Activated CD4-positive, alpha-beta memory T cell treated with anti-CD3 and anti-CD28 coated beads, Interleukin-2, amount 10 ng/mL, durations not matched to agents 7 days and 5 days (primary cell): Measurements from ENCODE around the gene SS18L1. TPM values are rescaled to one million over a fixed set of nuclear protein-coding genes. Genes with fewer than 3 reads are reported as not detected.

ENCODE experiments used
- CTCF ChIA-PET: fragments of 350-600 bp; sonication (Branson Sonifier 250); formaldehyde crosslinking; loops from one replicate; lab custom pipeline; 2021; ENCODE audit warnings: antibody characterized with exemption, inconsistent platforms; lab: Charles Lee
- POLR2A ChIA-PET: fragments of 350-600 bp; sonication (Branson Sonifier 250); formaldehyde crosslinking; loops from one replicate; lab custom pipeline; 2021; ENCODE audit warnings: antibody characterized with exemption; lab: Charles Lee
- DNase-seq: peaks from one replicate; pipeline ENCODE4 v3.0.0-alpha.2; 2020
- H3K27ac Mint-ChIP-seq: one replicate; pipeline ENCODE4 v1.8.0; 2021; ENCODE audit warnings: mild to moderate bottlenecking, mixed read lengths
- H3K27me3 Mint-ChIP-seq: one replicate; pipeline ENCODE4 v1.8.0; 2021; ENCODE audit warnings: mixed read lengths
- H3K36me3 Mint-ChIP-seq: one replicate; pipeline ENCODE4 v1.8.0; 2021; ENCODE audit warnings: low read depth, mixed read lengths
- H3K4me1 Mint-ChIP-seq: one replicate; pipeline ENCODE4 v1.8.0; 2021; ENCODE audit warnings: mixed read lengths
- H3K4me3 Mint-ChIP-seq: one replicate; pipeline ENCODE4 v1.8.0; 2021; ENCODE audit warnings: mild to moderate bottlenecking, mixed read lengths
- H3K9me3 Mint-ChIP-seq: one replicate; pipeline ENCODE4 v1.8.0; 2021; ENCODE audit warnings: mixed read lengths
- total RNA-seq, 2 experiments: library from RNA; stranded (reverse); gene quantifications; one replicate each; pipeline ENCODE4 v1.2.3, GENCODE V29; 2021

The SS18L1 gene
- total RNA-seq, 2 experiments from 2014 or later = 15.1 to 16.7 TPM

GRCh38 chr20:62223571-62223970 lies 80.0 kb downstream of the SS18L1 start:
- ChIA-PET CTCF (no interaction called here), POLR2A (no interaction called here)
- Mint-ChIP-seq H3K4me1 (peaks cover 1% of the 10 kb centered on the region), H3K27ac (no peak overlapping the region), H3K4me3 (no peak overlapping the region), H3K27me3 (peaks cover 22% of the 10 kb centered on the region), H3K9me3 (no peaks in the 10 kb centered on the region), H3K36me3 (no peaks in the 10 kb centered on the region)
- no peak for DNase-seq

- Mint-ChIP-seq H3K36me3 (no peaks in the 10 kb centered on the region), H3K27ac (no peak overlapping the region), H3K4me1 (peaks cover 1% of the 10 kb centered on the region), H3K9me3 (no peaks in the 10 kb centered on the region), H3K27me3 (peaks cover 15% of the 10 kb centered on the region), H3K4me3 (no peak overlapping the region)
- POLR2A ChIA-PET = no interaction called here
- CTCF ChIA-PET = no interaction called here
- no peak for DNase-seq
Observed at GRCh38 chr20:62224113-62224855, 80.7 kb downstream of the SS18L1 start.

- no peak for DNase-seq
- Mint-ChIP-seq H3K27ac (no peak overlapping the region), H3K36me3 (no peaks in the 10 kb centered on the region), H3K4me3 (no peak overlapping the region), H3K27me3 (peaks cover 14% of the 10 kb centered on the region), H3K9me3 (no peaks in the 10 kb centered on the region), H3K4me1 (peaks cover 1% of the 10 kb centered on the region)
- ChIA-PET POLR2A (no interaction called here), CTCF (no interaction called here)
Observed at GRCh38 chr20:62225026-62225425, 81.5 kb downstream of the SS18L1 start.

DNA sequence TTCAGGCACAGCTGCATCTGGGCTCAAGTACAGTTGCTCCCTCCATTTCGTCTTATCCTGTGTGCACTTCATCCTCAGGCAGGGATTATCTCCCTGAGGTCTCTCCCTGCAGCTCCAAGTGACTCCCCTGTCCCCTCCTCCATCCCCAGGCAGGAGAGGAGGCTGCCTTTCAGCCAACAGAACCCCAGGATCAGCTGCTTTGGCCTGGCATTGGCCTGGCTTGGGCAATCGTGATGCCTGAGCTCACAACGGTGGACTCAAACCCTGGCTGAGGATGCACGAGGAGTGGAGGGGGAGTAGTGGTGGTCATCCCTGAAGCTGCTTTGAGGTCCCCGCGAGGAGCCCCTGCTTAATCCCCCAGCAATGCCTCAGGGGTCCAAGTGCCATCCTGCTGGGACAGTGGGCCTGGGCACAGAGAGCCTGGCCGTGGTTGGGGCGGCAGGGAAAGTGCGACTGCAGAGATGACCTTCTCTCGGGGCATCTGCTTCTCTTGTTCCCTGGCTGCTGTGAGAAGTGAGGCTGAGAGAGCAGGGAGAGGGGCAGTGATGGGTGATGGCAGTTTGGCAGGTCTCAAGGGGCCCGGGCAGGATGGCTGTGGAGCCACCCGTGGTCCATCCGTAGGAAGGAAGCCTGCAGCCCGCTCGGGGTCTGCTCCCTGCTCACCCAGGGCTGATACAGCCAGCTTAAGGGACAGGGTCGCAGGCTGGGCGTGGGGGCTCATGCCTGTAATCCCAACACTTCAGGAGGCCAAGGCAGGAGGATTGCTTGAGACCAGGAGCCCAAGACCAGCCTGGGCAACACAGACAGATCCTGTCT lies 82.5 kb downstream of the SS18L1 start:
- CTCF ChIA-PET = no interaction called here
- no peak overlapping the region for H3K4me3 Mint-ChIP-seq
- peaks cover 9% of the 10 kb centered on the region for H3K27me3 Mint-ChIP-seq
- DNase-seq = no peak
- peaks cover under 1% of the 10 kb centered on the region for H3K4me1 Mint-ChIP-seq
- POLR2A ChIA-PET = no interaction called here
- no peak overlapping the region for H3K27ac Mint-ChIP-seq
- no peaks in the 10 kb centered on the region for H3K36me3 Mint-ChIP-seq
- H3K9me3 Mint-ChIP-seq = no peaks in the 10 kb centered on the region

GRCh38 chr20:62226707-62227590 lies 83.4 kb downstream of the SS18L1 start:
- Mint-ChIP-seq H3K27me3 (peaks cover 3% of the 10 kb centered on the region), H3K4me3 (no peak overlapping the region), H3K4me1 (no peaks in the 10 kb centered on the region), H3K36me3 (no peaks in the 10 kb centered on the region), H3K9me3 (no peaks in the 10 kb centered on the region), H3K27ac (no peak overlapping the region)
- ChIA-PET CTCF (no interaction called here), POLR2A (no interaction called here)
- DNase-seq = no peak

- Mint-ChIP-seq H3K27ac (no peak overlapping the region), H3K4me1 (no peaks in the 10 kb centered on the region), H3K36me3 (no peaks in the 10 kb centered on the region), H3K4me3 (no peak overlapping the region), H3K9me3 (no peaks in the 10 kb centered on the region), H3K27me3 (peaks cover 3% of the 10 kb centered on the region)
- no peak for DNase-seq
- ChIA-PET POLR2A (no interaction called here), CTCF (no interaction called here)
Observed at GRCh38 chr20:62227591-62227976, 84.0 kb downstream of the SS18L1 start.

GRCh38 chr20:62227977-62228958 lies 84.7 kb downstream of the SS18L1 start:
- Mint-ChIP-seq H3K36me3 (no peaks in the 10 kb centered on the region), H3K27ac (no peak overlapping the region), H3K9me3 (no peaks in the 10 kb centered on the region), H3K4me3 (no peak overlapping the region), H3K27me3 (peaks cover 1% of the 10 kb centered on the region), H3K4me1 (no peaks in the 10 kb centered on the region)
- ChIA-PET CTCF (no interaction called here), POLR2A (no interaction called here)
- DNase-seq = no peak

DNA sequence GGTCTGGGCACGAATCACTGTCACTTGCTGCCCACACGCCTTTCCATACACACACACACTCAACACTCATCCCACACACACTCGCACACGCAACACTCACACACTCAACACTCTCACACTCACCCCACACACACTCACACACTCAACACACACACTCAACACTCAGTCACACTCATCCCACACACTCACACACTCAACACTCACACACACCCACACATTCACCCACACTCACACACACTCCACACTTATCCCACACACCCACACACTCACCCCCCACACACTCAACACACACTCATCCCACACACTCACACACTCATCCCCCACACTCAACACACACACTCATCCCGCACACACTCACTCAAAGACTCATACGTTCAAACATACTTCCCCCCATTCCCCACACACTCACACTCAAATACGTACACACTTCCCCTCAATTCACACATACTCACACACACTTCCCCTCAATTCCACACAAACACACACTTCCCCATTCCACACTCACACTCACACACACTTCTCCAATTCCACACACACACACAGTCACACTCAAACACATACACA lies 85.5 kb downstream of the SS18L1 start:
- POLR2A ChIA-PET = no interaction called here
- peaks cover 1% of the 10 kb centered on the region for H3K27me3 Mint-ChIP-seq
- no peak overlapping the region for H3K4me3 Mint-ChIP-seq
- no peak overlapping the region for H3K27ac Mint-ChIP-seq
- H3K4me1 Mint-ChIP-seq = no peaks in the 10 kb centered on the region
- H3K9me3 Mint-ChIP-seq = no peaks in the 10 kb centered on the region
- CTCF ChIA-PET = no interaction called here
- DNase-seq = no peak
- H3K36me3 Mint-ChIP-seq = no peaks in the 10 kb centered on the region

DNA sequence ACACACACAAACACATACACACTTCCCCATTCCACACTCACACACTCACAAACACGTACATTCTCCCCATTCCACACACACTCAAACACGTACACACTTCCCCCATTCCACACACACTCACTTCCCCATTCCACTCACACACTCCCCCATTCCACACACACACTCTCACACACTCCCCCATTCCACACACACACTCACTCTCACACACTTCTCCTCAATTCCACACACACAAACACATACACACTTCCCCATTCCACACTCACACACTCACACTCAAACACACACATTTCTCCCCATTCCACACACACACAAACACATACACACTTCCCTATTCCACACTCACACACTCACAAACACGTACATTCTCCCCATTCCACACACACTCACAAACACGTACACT lies 86.1 kb downstream of the SS18L1 start:
- no peaks in the 10 kb centered on the region for H3K4me1 Mint-ChIP-seq
- peaks cover 1% of the 10 kb centered on the region for H3K27me3 Mint-ChIP-seq
- POLR2A ChIA-PET = no interaction called here
- H3K27ac Mint-ChIP-seq = no peak overlapping the region
- no peak for DNase-seq
- H3K36me3 Mint-ChIP-seq = no peaks in the 10 kb centered on the region
- H3K9me3 Mint-ChIP-seq = no peaks in the 10 kb centered on the region
- CTCF ChIA-PET = no interaction called here
- H3K4me3 Mint-ChIP-seq = no peak overlapping the region

DNA sequence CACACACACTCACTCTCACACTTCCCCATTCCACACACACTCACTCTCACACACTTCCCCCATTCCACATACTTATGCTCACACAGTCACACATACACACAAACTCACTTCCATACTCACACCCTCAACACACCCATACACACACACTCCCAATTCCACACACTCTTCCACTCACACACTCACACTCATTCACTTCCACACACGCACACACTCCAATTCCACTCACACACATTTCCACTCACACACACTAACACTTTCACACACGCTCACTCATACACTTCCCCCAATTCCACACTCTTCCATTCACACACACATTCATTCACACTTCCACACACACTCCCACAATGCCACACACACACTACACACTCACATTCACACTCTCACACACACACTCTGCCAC lies 86.7 kb downstream of the SS18L1 start:
- Mint-ChIP-seq H3K27me3 (peaks cover 1% of the 10 kb centered on the region), H3K27ac (no peak overlapping the region), H3K36me3 (no peaks in the 10 kb centered on the region), H3K9me3 (no peaks in the 10 kb centered on the region), H3K4me1 (no peaks in the 10 kb centered on the region), H3K4me3 (no peak overlapping the region)
- POLR2A ChIA-PET = no interaction called here
- CTCF ChIA-PET = no interaction called here
- no peak for DNase-seq

- POLR2A ChIA-PET = no interaction called here
- H3K27me3 Mint-ChIP-seq = peaks cover 1% of the 10 kb centered on the region
- no peak for DNase-seq
- H3K36me3 Mint-ChIP-seq = no peaks in the 10 kb centered on the region
- H3K27ac Mint-ChIP-seq = no peak overlapping the region
- CTCF ChIA-PET = no interaction called here
- no peaks in the 10 kb centered on the region for H3K9me3 Mint-ChIP-seq
- no peak overlapping the region for H3K4me3 Mint-ChIP-seq
- H3K4me1 Mint-ChIP-seq = no peaks in the 10 kb centered on the region
Observed at GRCh38 chr20:62230696-62231095, 87.1 kb downstream of the SS18L1 start.

DNA sequence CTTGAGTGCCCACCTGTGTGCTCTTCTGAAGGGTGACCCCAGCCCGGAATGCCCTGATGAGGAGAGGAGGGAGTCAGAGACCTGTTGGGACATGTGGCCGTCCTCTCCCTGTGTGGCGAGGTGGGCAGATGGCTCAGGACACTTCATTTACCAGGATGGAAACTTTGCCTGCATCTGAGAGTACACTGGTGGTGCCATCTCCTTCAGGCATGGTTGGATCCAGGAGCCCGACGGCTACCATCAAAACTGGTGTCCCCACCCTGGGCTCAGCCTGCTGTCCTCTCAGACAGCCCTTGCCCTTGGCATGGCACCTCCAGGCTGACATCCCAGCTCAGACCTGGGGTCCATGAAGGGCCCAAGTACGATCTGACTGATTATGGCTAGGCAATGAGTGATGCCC lies 87.7 kb downstream of the SS18L1 start:
- no peaks in the 10 kb centered on the region for H3K4me1 Mint-ChIP-seq
- H3K27ac Mint-ChIP-seq = no peak overlapping the region
- H3K9me3 Mint-ChIP-seq = no peaks in the 10 kb centered on the region
- H3K36me3 Mint-ChIP-seq = no peaks in the 10 kb centered on the region
- peaks cover 1% of the 10 kb centered on the region for H3K27me3 Mint-ChIP-seq
- CTCF ChIA-PET = no interaction called here
- no peak overlapping the region for H3K4me3 Mint-ChIP-seq
- no peak for DNase-seq
- POLR2A ChIA-PET = no interaction called here
